SK-N-SH (cell line): ENCODE measurements around the gene GOLGA8B.
"Not testable (repeated sequence)": the region's sequence is repeated elsewhere in the genome, so short reads cannot be mapped to it uniquely, and the experiment has no call there.

Experiments used
- CTCF ChIP-seq: fragments of 200-600 bp; sonication (generic); IDR thresholded peaks from 2 replicates; pipeline ENCODE4 v1.6.1; 2017; ENCODE audit warnings: antibody characterized with exemption, mild to moderate bottlenecking, moderate library complexity
- EP300 ChIP-seq, 2 experiments: IDR thresholded peaks; 2 replicates each; pipeline versions ENCODE4 v1.4.0 to v1.6.1; 2012; ENCODE audit warnings: borderline replicate concordance in 1 of 2, low read depth in 1 of 2, low read length in 1 of 2
- IRF3 ChIP-seq: fragments of 150-350 bp; IDR thresholded peaks from 2 replicates; pipeline ENCODE4 v1.6.1; 2016; ENCODE audit warnings: mild to moderate bottlenecking, low read depth, low read length
- JUND ChIP-seq: IDR thresholded peaks from 2 replicates; pipeline ENCODE4 v1.4.0; 2012
- NFIC ChIP-seq: IDR thresholded peaks from 2 replicates; pipeline ENCODE4 v1.4.0; 2012; ENCODE audit warnings: borderline replicate concordance
- POLR2AphosphoS5 ChIP-seq: IDR thresholded peaks from 2 replicates; pipeline ENCODE4 v1.6.1; 2012; ENCODE audit warnings: low read depth, low read length
- REST ChIP-seq: IDR thresholded peaks from 2 replicates; pipeline ENCODE4 v1.6.1; 2012; ENCODE audit warnings: mild to moderate bottlenecking, low read depth, low read length, moderate library complexity
- USF2 ChIP-seq: fragments of 150-350 bp; IDR thresholded peaks from 2 replicates; pipeline ENCODE4 v1.6.1; 2017; ENCODE audit warnings: antibody characterized with exemption, low read length, low read depth, borderline replicate concordance
- YY1 ChIP-seq: IDR thresholded peaks from 2 replicates; pipeline ENCODE4 v1.4.0; 2012; ENCODE audit warnings: low read depth, mild to moderate bottlenecking
- ZBTB33 ChIP-seq: IDR thresholded peaks from 2 replicates; pipeline ENCODE4 v1.4.0; 2012; ENCODE audit warnings: low read depth, borderline replicate concordance

GRCh38 chr15:34572019-34572641, 11.3 kb downstream of the GOLGA8B start:
- TF ChIP-seq CTCF; EP300 (IDR thresholded peaks at IDR 0.05; ENCODE audit: borderline replicate concordance in 1 of 2, low read depth in 1 of 2, low read length in 1 of 2); YY1; USF2; POLR2AphosphoS5; NFIC; REST; JUND; ZBTB33; IRF3: not testable (repeated sequence)
